NCI-H2227 treated with DMSO at 0.1 percent for 48 hours (cell line): Measurements from ENCODE around the gene PPP1R18.
"Not testable (repeated sequence)": the region's sequence is repeated elsewhere in the genome, so short reads cannot be mapped to it uniquely, and the experiment has no call there.

Experiments used
- DNase-seq: peaks from one replicate; lab custom pipeline; 2025; lab: John Stamatoyannopoulos, UW

The PPP1R18 gene, protein sequence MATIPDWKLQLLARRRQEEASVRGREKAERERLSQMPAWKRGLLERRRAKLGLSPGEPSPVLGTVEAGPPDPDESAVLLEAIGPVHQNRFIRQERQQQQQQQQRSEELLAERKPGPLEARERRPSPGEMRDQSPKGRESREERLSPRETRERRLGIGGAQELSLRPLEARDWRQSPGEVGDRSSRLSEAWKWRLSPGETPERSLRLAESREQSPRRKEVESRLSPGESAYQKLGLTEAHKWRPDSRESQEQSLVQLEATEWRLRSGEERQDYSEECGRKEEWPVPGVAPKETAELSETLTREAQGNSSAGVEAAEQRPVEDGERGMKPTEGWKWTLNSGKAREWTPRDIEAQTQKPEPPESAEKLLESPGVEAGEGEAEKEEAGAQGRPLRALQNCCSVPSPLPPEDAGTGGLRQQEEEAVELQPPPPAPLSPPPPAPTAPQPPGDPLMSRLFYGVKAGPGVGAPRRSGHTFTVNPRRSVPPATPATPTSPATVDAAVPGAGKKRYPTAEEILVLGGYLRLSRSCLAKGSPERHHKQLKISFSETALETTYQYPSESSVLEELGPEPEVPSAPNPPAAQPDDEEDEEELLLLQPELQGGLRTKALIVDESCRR

DNA sequence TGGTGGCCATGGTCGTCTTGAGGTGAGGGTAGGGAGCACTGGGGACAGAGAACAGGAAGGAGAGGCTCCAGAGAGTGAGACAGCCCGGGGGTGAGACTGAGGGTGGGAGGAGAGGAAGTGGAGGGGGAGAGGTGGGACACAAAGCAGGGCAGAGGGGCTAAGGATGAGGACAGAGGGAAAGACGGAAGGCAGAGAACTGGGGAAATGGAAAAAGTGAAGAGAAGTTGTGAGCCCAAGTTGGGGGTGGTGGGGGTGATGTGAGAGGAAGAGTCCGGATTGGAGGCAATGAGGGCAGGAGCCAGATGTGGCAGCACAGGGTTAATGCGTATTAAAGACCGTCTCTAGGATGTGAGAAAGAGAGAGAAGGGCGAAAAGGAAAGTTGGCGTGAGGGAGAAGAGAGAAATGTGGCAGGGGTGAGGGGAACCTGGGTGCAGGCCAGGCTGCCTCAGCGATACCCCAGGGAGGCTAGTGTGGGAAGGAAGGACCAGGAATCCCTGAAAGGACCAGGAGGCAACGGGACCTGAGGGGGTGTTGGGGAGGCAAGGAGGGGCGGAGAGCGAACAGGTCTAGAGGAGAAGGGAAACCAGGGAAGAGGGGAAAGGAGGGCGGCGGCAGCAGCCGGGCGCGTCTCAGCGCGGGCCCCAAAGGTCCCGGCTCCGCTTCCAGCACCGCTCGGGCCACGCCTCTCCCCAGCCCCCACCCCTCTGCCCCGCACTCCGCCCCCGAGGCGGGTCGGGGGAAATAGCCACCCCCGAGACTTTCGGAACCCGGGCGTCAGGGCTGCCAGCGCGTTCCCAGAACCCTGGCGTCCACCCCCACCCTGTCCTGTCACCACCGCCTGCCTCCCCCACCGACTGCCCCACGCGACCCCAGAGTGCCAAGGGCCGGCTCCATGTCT lies at the start of gene PPP1R18:
PPP1R18 (minus strand) TSS at position 637 of the 899 bp plus-strand sequence; CDS start at position 10, 627 bp downstream.
- peak; percentile 46 for DNase-seq

DNA sequence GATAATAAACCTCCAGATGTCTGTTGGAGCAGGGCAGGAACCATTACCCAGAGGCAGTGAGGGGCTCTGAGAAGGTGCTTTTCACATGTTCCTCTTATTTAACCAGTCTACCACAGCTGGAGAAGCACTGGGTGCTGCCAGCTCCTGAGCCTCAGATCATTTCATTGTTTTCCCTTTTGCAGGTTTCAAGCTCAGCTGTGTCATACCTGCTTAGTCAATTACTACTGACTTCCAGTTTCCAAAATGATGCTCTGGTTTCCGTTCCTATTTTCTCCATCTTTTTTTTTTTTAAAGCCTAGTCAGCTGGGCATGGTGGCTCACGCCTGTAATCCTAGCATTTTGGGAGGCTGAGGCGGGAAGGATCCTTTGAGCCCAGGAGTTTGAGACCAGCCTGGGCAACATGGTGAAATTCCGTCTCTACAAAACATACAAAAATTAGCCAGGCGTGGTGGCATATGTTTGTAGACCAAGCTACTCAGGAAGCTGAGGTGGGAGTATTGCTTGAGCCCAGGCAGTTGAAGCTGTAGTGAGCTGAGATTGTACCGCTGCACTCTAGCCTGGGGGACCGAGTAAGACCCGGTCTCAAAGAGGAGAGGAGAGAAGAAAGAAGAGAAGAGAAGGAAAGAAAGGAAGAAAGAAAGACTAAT lies 49.3 kb upstream of the PPP1R18 start:
- no peak for DNase-seq

DNA sequence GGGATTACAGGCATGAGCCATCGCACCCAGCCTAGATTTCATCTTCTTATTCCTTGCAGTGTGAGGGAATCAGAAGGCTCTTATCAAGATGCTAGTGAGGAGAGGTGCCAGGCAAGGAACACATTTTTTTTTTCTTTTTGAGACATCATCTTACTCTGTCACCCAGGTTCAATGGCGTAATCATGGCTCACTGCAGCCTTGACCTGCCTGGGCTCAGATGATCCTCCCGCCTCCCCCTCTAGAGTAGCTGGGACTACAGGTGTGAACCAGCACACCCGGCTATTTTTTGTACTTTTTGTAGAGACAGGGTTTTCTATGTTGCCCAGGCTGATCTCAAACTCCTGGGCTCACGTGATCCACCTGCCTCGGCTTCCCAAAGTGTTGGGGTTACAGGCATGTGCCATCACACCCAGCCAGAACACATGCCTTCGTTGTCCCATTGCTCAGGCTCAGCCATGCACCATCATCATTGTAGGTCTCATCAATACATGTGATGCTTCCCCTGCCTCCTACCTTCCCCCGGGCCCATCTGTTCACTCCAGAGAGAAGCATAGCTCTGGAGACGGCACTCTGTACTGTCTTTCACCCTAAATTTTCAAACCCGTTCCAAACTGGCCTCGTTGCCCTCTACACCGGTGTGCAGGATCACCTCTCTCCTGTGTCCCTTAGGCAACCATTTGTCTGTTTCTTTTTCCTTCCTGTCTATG lies 45.9 kb upstream of the PPP1R18 start:
- DNase-seq, result no peak

DNA sequence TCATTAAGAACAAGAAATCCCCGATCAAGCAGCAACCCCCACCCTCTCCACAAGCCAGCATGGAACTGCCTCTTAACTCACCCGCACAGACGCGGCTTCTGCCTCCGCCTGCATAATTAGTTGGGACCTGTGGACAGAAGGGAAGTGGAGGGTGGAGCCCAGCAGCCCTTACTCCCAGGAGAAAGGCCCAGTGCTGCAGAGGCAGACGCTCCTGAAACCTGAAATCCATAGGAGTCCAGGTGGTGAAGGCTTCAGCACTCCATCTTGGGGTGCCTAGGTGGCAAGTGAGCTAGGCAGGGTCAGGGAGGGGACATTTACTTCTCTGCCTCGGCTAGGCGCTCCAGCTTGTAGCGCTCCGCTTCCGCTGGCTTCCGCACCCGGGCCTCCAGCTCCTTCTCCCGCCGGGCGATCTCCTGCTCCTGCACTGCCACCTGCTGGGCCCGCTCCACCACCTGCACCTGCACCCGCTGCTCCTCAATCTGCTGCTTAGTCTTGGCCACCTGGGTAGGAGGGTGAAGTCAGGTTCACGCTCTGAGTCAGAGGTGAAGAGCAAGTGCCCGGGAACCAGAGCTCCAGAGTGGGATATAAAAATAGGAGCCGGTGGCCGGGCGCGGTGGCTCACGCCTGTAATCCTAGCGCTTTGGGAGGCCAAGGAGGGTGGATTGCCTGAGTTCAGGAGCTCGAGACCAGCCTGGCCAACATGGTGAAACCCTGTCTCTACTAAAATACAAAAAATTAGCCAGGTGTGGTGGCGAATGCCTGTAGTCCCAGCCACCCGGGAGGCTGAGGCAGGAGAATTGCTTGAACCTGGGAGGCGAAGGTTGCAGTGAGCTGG lies 44.4 kb upstream of the PPP1R18 start:
- DNase-seq, result peak; percentile 89

DNA sequence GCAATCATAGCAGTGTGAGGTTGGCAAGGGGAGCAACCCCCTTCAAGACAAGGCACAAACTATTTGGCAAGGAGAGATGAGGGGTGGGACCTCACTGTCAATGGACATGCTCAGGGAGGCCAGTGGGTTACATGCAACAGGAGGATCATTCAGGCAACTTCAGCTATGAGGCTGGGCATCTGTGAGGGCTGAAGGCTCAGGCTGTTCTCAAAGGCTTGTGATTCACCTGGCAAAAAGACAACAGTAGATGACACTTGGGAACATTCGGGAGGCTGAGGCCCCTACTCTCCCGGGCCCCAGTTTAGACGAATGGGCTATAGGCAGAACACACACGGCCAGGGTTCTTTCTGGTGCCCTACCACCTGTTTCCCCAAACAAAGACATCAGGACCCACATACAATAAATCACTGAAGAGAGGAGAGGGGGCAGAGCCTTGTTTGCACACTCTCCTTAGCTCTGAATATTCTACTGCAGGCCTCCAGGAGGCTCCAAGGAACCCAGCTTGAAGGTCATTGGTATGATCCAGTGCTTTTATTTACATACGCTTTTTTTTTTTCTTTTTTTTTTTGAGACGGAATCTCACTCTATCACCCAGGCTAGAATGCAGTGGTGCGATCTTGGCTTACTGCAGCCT lies 41.6 kb upstream of the PPP1R18 start:
- DNase-seq, result no peak

DNA sequence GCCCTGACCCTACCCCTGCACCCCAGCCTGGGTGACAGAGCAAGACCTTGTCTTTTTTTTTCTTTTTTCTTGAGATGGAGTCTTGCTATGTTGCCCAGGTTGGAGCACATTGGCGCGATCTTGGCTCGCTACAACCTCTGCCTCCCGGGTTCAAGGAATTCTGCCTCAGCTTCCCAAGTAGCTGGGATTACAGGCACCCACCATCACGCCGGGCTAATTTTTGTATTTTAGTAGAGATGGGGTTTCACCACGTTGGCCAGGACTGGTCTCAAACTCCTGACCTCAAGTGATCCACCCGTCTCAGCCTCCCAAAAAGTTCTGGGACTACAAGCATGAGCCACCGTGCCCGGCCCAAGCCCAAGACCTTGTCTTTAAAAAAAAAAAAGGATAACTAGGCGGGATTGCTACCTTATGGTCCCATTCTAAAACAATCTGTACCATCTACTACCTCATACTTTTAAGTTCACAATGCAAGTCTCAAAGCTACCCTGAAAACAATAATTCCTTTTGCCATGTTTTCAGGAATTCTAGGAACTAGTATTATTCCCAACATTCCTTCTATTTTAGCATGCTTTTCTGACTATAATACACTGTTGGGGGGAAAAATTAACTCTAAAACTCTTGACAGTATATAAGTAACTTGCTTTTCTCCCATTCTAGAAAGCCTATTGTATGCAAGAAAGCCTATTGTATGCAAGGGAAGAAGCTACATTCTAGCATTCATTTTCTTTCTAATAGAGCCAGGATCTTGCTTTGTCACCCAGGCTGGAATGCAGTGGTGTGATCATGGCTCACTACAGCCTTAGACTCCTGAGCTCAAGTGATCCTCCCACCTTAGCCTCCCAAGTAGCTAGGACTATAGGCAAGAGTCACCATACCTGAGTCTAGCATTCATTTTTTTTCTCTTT lies 40.3 kb upstream of the PPP1R18 start:
- DNase-seq, result no peak

DNA sequence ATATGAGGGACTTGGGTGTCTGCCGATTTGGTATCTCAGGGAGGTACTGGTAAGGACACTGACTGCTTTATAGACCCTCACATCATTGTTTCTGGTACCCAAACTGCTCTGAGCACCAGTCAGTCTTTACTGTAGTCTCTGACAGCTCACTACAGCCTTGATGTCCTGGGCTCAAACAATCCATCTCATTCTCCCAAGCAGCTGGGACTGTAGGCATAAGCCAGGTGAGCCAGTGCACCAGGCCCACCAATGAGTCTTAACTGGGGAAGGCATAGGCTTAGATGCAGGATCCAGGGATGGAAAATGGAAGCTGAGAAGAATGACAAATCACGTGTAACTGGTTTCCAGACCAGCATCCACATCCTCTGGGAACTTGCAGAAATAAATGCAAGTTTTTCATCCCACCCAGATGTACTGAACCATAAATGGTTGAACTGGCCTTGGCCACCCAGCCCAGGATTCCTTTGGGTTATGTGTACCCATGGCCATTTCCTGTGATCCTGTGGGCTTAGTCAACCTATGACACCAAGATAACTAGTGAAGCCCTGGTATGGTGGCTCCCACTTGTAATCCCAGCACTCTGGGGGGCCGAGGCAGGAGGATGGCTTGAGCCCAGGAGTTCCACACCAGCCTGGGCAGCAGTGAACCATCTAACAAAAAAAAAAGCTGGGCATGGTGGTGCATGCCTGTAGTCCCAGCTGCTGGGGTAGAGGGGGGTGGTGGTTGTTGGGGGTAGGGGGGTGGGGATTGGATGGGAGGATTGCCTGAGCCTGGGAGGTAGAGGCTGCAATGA lies 39.5 kb upstream of the PPP1R18 start:
- DNase-seq, result no peak

DNA sequence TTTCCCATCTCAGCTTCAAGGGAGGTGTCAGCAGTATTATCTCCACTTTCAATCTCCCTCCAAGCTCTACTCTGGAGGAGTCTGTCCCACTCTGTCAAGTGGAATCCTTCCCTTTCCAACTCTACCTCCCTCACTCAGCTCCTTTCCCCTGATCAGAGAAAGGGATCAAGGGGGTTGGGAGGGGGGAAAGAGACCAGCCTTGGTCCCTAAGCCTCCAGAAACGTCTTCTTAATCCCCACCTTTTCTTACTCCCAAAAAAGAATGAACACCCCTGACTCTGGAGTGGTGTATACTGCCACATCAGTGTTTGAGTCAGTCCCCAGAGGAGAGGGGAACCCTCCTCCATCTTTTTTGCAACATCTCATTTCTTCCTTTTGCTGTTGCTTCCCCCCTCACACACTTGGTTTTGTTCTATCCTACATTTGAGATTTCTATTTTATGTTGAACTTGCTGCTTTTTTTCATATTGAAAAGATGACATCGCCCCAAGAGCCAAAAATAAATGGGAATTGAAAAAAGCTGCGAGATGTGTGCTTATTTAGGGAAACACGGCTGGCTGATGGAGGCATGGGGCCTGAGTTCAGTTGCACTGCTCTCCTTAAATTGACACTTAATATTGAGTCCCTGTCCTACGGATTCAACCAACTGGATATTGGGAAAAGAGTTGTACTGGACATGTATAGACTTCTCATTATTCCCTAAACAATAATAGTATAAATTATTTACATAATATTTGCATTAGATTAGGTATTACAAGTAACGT lies 38.6 kb upstream of the PPP1R18 start:
- no peak for DNase-seq

DNA sequence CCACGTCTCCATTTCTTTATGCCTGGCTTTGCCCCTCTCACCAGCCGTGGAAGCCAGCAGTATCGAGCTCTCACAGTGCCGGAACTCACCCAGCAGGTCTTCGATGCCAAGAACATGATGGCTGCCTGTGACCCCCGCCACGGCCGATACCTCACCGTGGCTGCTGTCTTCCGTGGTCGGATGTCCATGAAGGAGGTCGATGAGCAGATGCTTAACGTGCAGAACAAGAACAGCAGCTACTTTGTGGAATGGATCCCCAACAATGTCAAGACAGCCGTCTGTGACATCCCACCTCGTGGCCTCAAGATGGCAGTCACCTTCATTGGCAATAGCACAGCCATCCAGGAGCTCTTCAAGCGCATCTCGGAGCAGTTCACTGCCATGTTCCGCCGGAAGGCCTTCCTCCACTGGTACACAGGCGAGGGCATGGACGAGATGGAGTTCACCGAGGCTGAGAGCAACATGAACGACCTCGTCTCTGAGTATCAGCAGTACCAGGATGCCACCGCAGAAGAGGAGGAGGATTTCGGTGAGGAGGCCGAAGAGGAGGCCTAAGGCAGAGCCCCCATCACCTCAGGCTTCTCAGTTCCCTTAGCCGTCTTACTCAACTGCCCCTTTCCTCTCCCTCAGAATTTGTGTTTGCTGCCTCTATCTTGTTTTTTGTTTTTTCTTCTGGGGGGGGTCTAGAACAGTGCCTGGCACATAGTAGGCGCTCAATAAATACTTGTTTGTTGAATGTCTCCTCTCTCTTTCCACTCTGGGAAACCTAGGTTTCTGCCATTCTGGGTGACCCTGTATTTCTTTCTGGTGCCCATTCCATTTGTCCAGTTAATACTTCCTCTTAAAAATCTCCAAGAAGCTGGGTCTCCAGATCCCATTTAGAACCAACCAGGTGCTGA lies 37.6 kb upstream of the PPP1R18 start:
- not testable (repeated sequence) for DNase-seq

DNA sequence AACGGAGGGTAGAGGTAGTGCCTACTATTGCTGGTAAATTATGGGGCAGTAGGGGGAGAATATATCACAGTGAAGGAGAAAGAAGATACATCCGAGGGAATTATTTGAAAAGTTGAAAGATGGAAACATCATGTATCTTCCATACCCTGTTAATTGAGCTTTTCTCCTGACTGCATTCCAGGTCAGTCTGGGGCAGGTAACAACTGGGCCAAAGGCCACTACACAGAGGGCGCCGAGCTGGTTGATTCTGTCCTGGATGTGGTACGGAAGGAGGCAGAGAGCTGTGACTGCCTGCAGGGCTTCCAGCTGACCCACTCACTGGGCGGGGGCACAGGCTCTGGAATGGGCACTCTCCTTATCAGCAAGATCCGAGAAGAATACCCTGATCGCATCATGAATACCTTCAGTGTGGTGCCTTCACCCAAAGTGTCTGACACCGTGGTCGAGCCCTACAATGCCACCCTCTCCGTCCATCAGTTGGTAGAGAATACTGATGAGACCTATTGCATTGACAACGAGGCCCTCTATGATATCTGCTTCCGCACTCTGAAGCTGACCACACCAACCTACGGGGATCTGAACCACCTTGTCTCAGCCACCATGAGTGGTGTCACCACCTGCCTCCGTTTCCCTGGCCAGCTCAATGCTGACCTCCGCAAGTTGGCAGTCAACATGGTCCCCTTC lies 36.9 kb upstream of the PPP1R18 start:
- DNase-seq, result not testable (repeated sequence)

DNA sequence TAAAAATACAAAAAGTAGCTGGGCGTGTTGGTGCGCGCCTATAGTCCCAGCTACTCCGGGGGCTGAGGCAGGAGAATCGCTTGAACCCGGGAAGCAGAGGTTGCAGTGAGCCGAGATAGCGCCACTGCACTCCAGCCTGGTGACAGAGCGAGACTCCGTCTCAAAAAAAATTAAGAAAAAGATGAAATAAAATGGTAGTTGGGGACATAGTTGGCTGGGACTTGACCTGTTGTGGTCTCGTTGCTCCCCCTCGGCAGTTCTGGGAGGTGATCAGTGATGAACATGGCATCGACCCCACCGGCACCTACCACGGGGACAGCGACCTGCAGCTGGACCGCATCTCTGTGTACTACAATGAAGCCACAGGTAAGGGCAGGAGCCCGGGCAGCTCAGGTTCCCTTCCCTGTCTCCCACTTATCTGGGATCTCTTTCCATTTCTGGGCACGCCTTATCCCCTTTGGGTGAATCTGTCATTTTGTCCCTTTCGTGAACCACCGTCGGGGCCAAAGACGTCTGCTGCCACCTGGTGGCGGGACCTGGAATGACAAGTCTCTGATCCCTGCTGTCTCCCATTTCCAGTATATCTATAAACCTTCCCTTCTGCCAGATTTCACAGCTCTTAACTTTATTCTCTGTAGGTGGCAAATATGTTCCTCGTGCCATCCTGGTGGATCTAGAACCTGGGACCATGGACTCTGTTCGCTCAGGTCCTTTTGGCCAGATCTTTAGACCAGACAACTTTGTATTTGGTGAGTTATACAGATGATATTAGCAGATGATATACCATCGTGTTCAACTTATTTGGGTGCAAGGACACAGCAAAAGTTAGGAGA lies 36.1 kb upstream of the PPP1R18 start:
- peak; percentile 78 for DNase-seq

DNA sequence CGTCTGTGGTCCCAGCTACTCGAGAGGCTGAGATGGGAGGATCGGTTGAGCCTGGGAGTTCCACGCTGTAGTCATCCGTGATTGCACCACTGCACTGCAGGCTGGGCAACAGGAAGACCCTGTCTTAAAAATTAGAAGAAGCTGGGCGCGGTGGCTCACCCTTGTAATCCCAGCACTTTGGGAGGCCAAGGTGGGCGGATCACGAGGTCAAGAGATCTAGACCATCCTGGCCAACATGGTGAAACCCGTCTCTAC lies 35.5 kb upstream of the PPP1R18 start:
- not testable (repeated sequence) for DNase-seq

DNA sequence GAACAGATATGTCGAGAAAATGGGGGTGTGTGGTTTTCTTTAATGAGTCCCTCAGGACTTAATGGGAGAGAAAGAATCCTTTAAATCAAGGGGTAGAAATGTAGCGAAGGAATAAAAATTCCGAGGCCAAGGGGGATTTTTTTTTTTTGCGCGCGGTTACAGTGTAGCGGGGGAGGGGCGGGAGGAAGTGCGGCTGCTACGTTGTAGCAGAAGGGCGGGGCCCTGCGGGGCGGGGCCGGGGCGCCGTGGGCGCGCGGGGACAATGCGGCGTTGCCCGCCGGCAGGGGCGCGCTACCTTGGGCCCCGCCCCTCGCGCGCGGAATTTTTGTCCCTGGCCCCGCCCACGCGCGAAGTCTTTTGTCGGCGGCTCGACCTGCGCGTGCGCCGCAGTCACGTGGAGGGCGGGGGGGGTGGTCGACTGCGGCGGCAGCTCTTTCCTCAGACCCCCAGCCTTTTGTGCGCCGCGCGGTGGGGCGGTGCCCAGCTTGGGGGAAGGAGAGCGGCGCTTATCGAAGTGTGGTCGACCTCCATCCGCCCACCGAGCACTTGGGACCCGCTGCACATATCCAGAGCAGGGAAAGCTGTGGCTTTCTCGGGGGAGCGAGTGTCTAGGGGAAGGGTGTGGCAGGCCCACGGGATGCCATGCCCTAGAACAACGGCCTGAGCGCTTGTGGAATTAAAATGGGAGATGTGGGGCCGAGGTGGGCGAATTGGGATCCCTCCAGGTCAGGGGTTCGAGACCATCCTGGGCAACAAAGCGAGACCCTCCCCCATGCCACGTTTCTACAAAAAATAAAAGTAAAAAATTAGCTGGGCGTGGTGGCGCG lies 35.0 kb upstream of the PPP1R18 start:
- DNase-seq, result peak; percentile 93

DNA sequence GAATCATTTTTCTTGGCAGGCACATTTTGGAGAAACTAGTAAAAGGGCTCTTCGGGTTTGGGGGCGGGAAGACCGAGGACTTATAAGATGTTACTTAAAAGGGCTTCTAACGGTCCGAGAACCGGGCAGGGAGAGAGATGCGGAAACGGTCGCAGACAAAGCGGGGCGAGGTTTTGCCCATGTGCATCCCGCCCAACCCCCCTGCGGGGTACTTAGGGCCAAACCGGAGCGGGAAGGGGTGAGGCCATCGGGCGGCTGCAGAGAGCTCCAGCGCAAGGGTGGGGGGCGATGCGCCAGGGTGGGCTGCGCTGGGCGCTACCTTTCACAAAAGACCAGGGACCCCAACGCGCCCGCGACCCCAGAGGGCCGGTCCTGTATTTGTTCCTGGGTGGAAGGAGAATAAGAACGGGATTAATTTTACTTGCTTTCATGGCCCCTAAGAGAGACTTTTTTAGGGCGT lies 34.3 kb upstream of the PPP1R18 start:
- peak; percentile 85 for DNase-seq
